SK-N-SH (cell line): ENCODE data around the gene MUS81. TPM values are rescaled to one million over a fixed set of nuclear protein-coding genes. Genes with fewer than 3 reads are reported as not detected.

ENCODE experiments used
- ELF1 ChIP-seq: IDR thresholded peaks from 2 replicates; pipeline ENCODE4 v1.4.0; 2012
- EP300 ChIP-seq, 2 experiments: IDR thresholded peaks; 2 replicates each; pipeline versions ENCODE4 v1.4.0 to v1.6.1; 2012; ENCODE audit warnings: borderline replicate concordance in 1 of 2, low read depth in 1 of 2, low read length in 1 of 2
- FOXJ3 ChIP-seq: sonication (generic); formaldehyde crosslinking; IDR thresholded peaks from 2 replicates; pipeline ENCODE4 v1.5.1; 2020; ENCODE audit warnings: mild to moderate bottlenecking, missing genetic modification reagents
- GABPA ChIP-seq: IDR thresholded peaks from 2 replicates; pipeline ENCODE4 v1.4.0; 2012; ENCODE audit warnings: low read depth, mild to moderate bottlenecking
- GATA2 ChIP-seq: sonication (generic); formaldehyde crosslinking; IDR thresholded peaks from 2 replicates; pipeline ENCODE4 v1.5.0; 2020; ENCODE audit warnings: mild to moderate bottlenecking, missing genetic modification reagents
- JUND ChIP-seq: IDR thresholded peaks from 2 replicates; pipeline ENCODE4 v1.4.0; 2012
- NRF1 ChIP-seq: IDR thresholded peaks from 2 replicates; pipeline ENCODE4 v1.6.1; 2012; ENCODE audit warnings: low read depth, mild to moderate bottlenecking, low read length
- POLR2AphosphoS5 ChIP-seq: IDR thresholded peaks from 2 replicates; pipeline ENCODE4 v1.6.1; 2012; ENCODE audit warnings: low read depth, low read length
- RXRA ChIP-seq: IDR thresholded peaks from 2 replicates; pipeline ENCODE4 v1.4.0; 2012; ENCODE audit warnings: low read depth, mild to moderate bottlenecking, borderline replicate concordance
- YY1 ChIP-seq: IDR thresholded peaks from 2 replicates; pipeline ENCODE4 v1.4.0; 2012; ENCODE audit warnings: low read depth, mild to moderate bottlenecking
- polyA plus RNA-seq, 3 experiments: library from polyadenylated mRNA; depleted of rRNA; stranded (reverse); fragments of >200 nt; gene quantifications; 2 replicates each; pipeline ENCODE4 v1.2.3, GENCODE V29; 2012
- TF ChIP-seq, protein P1 (sequence below): fragments of 150-350 bp; IDR thresholded peaks from 2 replicates; pipeline ENCODE4 v1.6.1; 2016; ENCODE audit warnings: mild to moderate bottlenecking, low read depth, low read length
- TF ChIP-seq, protein P2 (sequence below): fragments of 200-600 bp; sonication (generic); IDR thresholded peaks from 2 replicates; pipeline ENCODE4 v1.6.1; 2017; ENCODE audit warnings: antibody characterized with exemption, mild to moderate bottlenecking, moderate library complexity
- TF ChIP-seq, protein P3 (sequence below): IDR thresholded peaks from 2 replicates; pipeline ENCODE4 v1.4.0; 2012; ENCODE audit warnings: low read depth
- TF ChIP-seq, protein P4 (sequence below): IDR thresholded peaks from 2 replicates; pipeline ENCODE4 v1.4.0; 2012; ENCODE audit warnings: low read depth, borderline replicate concordance
- TF ChIP-seq, protein P5 (sequence below): IDR thresholded peaks from 2 replicates; pipeline ENCODE4; 2012

MUS81 gene
- polyA plus RNA-seq, 1 of the 3 experiments (the other 2 are of a cell fraction): 58.2 TPM

DNA sequence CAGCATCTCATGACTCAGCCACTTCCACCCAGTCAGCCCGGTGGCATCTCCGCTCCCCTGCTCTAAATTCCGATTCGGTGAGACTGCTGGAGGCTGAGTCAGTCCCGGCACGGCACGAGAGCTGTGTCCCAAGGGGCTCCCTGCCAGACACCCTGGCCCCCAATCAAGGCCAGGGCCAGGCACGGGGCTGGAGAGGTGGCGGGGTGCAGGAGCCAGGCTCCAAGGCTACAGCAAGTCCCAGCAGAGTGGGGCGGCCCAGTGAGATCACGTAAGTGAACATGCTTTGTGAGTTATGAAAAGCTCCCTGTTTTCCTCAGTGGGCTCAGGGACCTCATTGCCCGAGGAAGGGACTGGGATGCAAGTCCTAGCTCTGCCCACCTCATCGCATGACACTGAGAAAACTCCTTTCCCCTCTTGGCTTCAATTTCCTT is 55.6 kb downstream of the MUS81 start (continued):
- TF ChIP-seq, protein P1, sequence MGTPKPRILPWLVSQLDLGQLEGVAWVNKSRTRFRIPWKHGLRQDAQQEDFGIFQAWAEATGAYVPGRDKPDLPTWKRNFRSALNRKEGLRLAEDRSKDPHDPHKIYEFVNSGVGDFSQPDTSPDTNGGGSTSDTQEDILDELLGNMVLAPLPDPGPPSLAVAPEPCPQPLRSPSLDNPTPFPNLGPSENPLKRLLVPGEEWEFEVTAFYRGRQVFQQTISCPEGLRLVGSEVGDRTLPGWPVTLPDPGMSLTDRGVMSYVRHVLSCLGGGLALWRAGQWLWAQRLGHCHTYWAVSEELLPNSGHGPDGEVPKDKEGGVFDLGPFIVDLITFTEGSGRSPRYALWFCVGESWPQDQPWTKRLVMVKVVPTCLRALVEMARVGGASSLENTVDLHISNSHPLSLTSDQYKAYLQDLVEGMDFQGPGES: no peak
- TF ChIP-seq, protein P2, sequence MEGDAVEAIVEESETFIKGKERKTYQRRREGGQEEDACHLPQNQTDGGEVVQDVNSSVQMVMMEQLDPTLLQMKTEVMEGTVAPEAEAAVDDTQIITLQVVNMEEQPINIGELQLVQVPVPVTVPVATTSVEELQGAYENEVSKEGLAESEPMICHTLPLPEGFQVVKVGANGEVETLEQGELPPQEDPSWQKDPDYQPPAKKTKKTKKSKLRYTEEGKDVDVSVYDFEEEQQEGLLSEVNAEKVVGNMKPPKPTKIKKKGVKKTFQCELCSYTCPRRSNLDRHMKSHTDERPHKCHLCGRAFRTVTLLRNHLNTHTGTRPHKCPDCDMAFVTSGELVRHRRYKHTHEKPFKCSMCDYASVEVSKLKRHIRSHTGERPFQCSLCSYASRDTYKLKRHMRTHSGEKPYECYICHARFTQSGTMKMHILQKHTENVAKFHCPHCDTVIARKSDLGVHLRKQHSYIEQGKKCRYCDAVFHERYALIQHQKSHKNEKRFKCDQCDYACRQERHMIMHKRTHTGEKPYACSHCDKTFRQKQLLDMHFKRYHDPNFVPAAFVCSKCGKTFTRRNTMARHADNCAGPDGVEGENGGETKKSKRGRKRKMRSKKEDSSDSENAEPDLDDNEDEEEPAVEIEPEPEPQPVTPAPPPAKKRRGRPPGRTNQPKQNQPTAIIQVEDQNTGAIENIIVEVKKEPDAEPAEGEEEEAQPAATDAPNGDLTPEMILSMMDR: no peak
- TF ChIP-seq FOXJ3 (CRISPR knock-in tag) (no peak), YY1 (no peak; the same call in 1 of the 2 replicates), NRF1 (no peak), ELF1 (peak; percentile 51; the same call in 1 of the 2 replicates), RXRA (peak; percentile 96), JUND (peak; percentile 100), POLR2AphosphoS5 (peak; percentile 82; the same call in 1 of the 2 replicates), GABPA (no peak; the same call in 1 of the 2 replicates), EP300 (IDR thresholded peaks at IDR 0.05; ENCODE audit: borderline replicate concordance in 1 of 2, low read depth in 1 of 2, low read length in 1 of 2) (peak in 1 of 2 experiments; percentile 98; a peak in 2 of 4 replicates), GATA2 (CRISPR knock-in tag) (no peak)
- TF ChIP-seq, protein P3, sequence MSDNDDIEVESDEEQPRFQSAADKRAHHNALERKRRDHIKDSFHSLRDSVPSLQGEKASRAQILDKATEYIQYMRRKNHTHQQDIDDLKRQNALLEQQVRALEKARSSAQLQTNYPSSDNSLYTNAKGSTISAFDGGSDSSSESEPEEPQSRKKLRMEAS: peak; percentile 87
- TF ChIP-seq, protein P4, sequence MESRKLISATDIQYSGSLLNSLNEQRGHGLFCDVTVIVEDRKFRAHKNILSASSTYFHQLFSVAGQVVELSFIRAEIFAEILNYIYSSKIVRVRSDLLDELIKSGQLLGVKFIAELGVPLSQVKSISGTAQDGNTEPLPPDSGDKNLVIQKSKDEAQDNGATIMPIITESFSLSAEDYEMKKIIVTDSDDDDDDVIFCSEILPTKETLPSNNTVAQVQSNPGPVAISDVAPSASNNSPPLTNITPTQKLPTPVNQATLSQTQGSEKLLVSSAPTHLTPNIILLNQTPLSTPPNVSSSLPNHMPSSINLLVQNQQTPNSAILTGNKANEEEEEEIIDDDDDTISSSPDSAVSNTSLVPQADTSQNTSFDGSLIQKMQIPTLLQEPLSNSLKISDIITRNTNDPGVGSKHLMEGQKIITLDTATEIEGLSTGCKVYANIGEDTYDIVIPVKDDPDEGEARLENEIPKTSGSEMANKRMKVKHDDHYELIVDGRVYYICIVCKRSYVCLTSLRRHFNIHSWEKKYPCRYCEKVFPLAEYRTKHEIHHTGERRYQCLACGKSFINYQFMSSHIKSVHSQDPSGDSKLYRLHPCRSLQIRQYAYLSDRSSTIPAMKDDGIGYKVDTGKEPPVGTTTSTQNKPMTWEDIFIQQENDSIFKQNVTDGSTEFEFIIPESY: peak; percentile 91
- TF ChIP-seq, protein P5, sequence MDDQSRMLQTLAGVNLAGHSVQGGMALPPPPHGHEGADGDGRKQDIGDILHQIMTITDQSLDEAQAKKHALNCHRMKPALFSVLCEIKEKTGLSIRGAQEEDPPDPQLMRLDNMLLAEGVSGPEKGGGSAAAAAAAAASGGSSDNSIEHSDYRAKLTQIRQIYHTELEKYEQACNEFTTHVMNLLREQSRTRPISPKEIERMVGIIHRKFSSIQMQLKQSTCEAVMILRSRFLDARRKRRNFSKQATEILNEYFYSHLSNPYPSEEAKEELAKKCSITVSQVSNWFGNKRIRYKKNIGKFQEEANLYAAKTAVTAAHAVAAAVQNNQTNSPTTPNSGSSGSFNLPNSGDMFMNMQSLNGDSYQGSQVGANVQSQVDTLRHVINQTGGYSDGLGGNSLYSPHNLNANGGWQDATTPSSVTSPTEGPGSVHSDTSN: peak; percentile 80

Other genes starting within 250 kb of the MUS81 start
- gene MAP3K11, start 246.2 kb upstream of the MUS81 start, polyA plus RNA-seq (2012; rRNA removed): 28.9 and 31.1 TPM in 2 replicates
- gene PCNX3, start 244.7 kb upstream of the MUS81 start, polyA plus RNA-seq (2012; rRNA removed): 23.8 and 33.7 TPM in 2 replicates
- 15.1 and 18.7 TPM in 2 replicates for gene SIPA1, start 222.3 kb upstream of the MUS81 start, polyA plus RNA-seq (2012; rRNA removed)
- 28.1 and 49.5 TPM in 2 replicates for gene RELA, start 197.5 kb upstream of the MUS81 start, polyA plus RNA-seq (2012; rRNA removed)
- 44.5 and 51.9 TPM in 2 replicates for gene KAT5, start 148.2 kb upstream of the MUS81 start, polyA plus RNA-seq (2012; rRNA removed)
- 43.9 and 50.9 TPM in 2 replicates for gene RNASEH2C, start 139.6 kb upstream of the MUS81 start, polyA plus RNA-seq (2012; rRNA removed)
- 3.8 and 4.6 TPM in 2 replicates for gene AP5B1, start 79.5 kb upstream of the MUS81 start, polyA plus RNA-seq (2012; rRNA removed)
- not detected in 2 replicates for gene OVOL1, start 73.4 kb upstream of the MUS81 start, polyA plus RNA-seq (2012; rRNA removed)
- gene SNX32, start 26.5 kb upstream of the MUS81 start, polyA plus RNA-seq (2012; rRNA removed): 0.81 and 1.0 TPM in 2 replicates
- gene CFL1, start 2.3 kb upstream of the MUS81 start, polyA plus RNA-seq (2012; rRNA removed): 2,761 and 4,252 TPM in 2 replicates
- 194 and 203 TPM in 2 replicates for gene EFEMP2, start 12.4 kb downstream of the MUS81 start, polyA plus RNA-seq (2012; rRNA removed)
- gene CTSW, start 19.4 kb downstream of the MUS81 start, polyA plus RNA-seq (2012; rRNA removed): 0.49 and 0.68 TPM in 2 replicates
- gene FIBP, start 28.0 kb downstream of the MUS81 start, polyA plus RNA-seq (2012; rRNA removed): 159 and 190 TPM in 2 replicates
- gene CCDC85B, start 30.2 kb downstream of the MUS81 start, polyA plus RNA-seq (2012; rRNA removed): 34.2 and 52.8 TPM in 2 replicates
- 17.9 and 30.1 TPM in 2 replicates for gene FOSL1, start 40.0 kb downstream of the MUS81 start, polyA plus RNA-seq (2012; rRNA removed)
- gene C11orf68, start 58.6 kb downstream of the MUS81 start, polyA plus RNA-seq (2012; rRNA removed): 54.4 and 65.3 TPM in 2 replicates
- gene DRAP1, start 59.0 kb downstream of the MUS81 start, polyA plus RNA-seq (2012; rRNA removed): 309 and 464 TPM in 2 replicates
- not detected in 2 replicates for gene TSGA10IP, start 85.0 kb downstream of the MUS81 start, polyA plus RNA-seq (2012; rRNA removed)
- 39.2 and 73.6 TPM in 2 replicates for gene SART1, start 101.3 kb downstream of the MUS81 start, polyA plus RNA-seq (2012; rRNA removed)
- 28.9 and 31.4 TPM in 2 replicates for gene EIF1AD, start 141.7 kb downstream of the MUS81 start, polyA plus RNA-seq (2012; rRNA removed)
- 311 and 382 TPM in 2 replicates for gene BANF1, start 142.1 kb downstream of the MUS81 start, polyA plus RNA-seq (2012; rRNA removed)
- gene CST6, start 151.6 kb downstream of the MUS81 start, polyA plus RNA-seq (2012; rRNA removed): 0.60 and 0.90 TPM in 2 replicates
- gene CATSPER1, start 166.0 kb downstream of the MUS81 start, polyA plus RNA-seq (2012; rRNA removed): 1.9 and 2.2 TPM in 2 replicates
- 1.9 and 3.2 TPM in 2 replicates for gene GAL3ST3, start 188.7 kb downstream of the MUS81 start, polyA plus RNA-seq (2012; rRNA removed)
- 90.9 and 128 TPM in 2 replicates for gene SF3B2, start 191.9 kb downstream of the MUS81 start, polyA plus RNA-seq (2012; rRNA removed)
- gene PACS1, start 209.8 kb downstream of the MUS81 start, polyA plus RNA-seq (2012; rRNA removed): 24.8 and 37.3 TPM in 2 replicates